Coronary artery (tissue), 2 donors: ENCODE data around the gene CDSN.

Experiments used
- DNase-seq: peaks from one replicate; pipeline ENCODE4 v3.0.0-alpha.2; 2017; ENCODE audit warnings: low spot score
- H3K27ac ChIP-seq, 2 donors: fragments of 200-600 bp; sonication (generic); one replicate each; pipeline ENCODE4 v1.5.1; 2016 to 2019
- H3K4me3 ChIP-seq: fragments of 200-600 bp; sonication (generic); 2 replicates; pipeline ENCODE4 v1.5.1; 2016; ENCODE audit warnings: mild to moderate bottlenecking, moderate library complexity
- CTCF ChIP-seq: fragments of 200-600 bp; sonication (generic); IDR thresholded peaks from one replicate; pipeline ENCODE4 v1.5.1; 2019; ENCODE audit warnings: antibody characterized with exemption

Gene CDSN

GRCh38 chr6:31156641-31157040 is 36.4 kb upstream of the CDSN start:
- DNase-seq: no peak
- Histone ChIP-seq H3K27ac (no peak overlapping the region), H3K4me3 (no peak overlapping the region)
- TF ChIP-seq CTCF: no peak

- H3K27ac ChIP-seq: no peak overlapping the region
- TF ChIP-seq CTCF: no peak
- DNase-seq: no peak
- H3K4me3 ChIP-seq: no peak overlapping the region
Measured at GRCh38 chr6:31154436-31154835, 34.2 kb upstream of the CDSN start.

GRCh38 chr6:31152781-31153180 is 32.5 kb upstream of the CDSN start:
- Histone ChIP-seq H3K27ac (no peak overlapping the region), H3K4me3 (no peak overlapping the region)
- DNase-seq: no peak
- TF ChIP-seq CTCF: no peak

- no peak for TF ChIP-seq CTCF
- DNase-seq: no peak
- Histone ChIP-seq H3K27ac (no peak overlapping the region), H3K4me3 (no peak overlapping the region)
Measured at GRCh38 chr6:31149827-31150447, 29.7 kb upstream of the CDSN start.

DNA sequence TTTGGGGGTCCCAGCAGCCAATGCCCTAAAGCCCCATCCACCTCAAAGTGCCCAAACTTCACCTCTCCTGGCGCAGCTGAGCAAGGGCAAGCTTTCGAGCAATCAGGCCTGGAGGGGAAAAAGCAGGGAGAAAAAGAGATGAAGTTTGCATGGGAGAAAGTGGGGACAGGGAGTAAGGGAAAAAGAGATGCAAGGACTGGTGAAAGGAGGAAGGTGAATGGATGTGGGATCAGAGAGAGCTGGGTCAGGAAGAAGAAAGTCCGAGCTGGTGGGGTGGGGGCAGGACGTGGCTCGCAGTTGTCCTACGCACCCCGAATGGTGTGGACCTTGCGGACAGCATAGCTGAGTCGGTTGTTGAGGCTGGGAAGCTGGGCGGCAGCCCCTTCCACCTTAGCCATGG is 25.1 kb upstream of the CDSN start:
- Histone ChIP-seq H3K27ac (no peak overlapping the region), H3K4me3 (no peak overlapping the region)
- DNase-seq: no peak
- TF ChIP-seq CTCF: no peak

GRCh38 chr6:31144970-31145340 is 24.7 kb upstream of the CDSN start:
- no peak for DNase-seq
- H3K27ac ChIP-seq: no peak overlapping the region
- H3K4me3 ChIP-seq: no peak overlapping the region
- no peak for TF ChIP-seq CTCF

GRCh38 chr6:31144296-31144969 is 24.2 kb upstream of the CDSN start:
- Histone ChIP-seq H3K4me3 (no peak overlapping the region), H3K27ac (no peak overlapping the region)
- no peak for DNase-seq
- TF ChIP-seq CTCF: no peak
